Activated T-cell treated with anti-CD3 and anti-CD28 coated beads, Interleukin-2, amount 50 U/mL, for 72 hours (primary cell): ENCODE data around the gene VPS11. TPM values are rescaled to one million over a fixed set of nuclear protein-coding genes. Genes with fewer than 3 reads are reported as not detected.

Experiments
- ATAC-seq, 2 donors: fragments of 150-1000 bp; cut with Tn5 transposase; replicated peaks in 1 of 2; 2 replicates each; pipeline ENCODE4 v1.10.0; 2021; ENCODE audit warnings: moderate library complexity in 2 of 2, mild to moderate bottlenecking in 1 of 2
- DNase-seq, 2 donors: peaks; one replicate each; pipeline ENCODE4 v3.0.0; 2021 to 2022; ENCODE audit warnings: mixed read lengths in 1 of 2
- H3K27ac Mint-ChIP-seq: one replicate; pipeline ENCODE4 v1.8.0; 2022; ENCODE audit warnings: mild to moderate bottlenecking, moderate library complexity, mixed read lengths
- H3K27me3 Mint-ChIP-seq: one replicate; pipeline ENCODE4 v1.8.0; 2022; ENCODE audit warnings: low read depth, mixed read lengths
- H3K36me3 Mint-ChIP-seq, 2 donors: one replicate each; pipeline ENCODE4 v1.8.0; 2022; ENCODE audit warnings: mixed read lengths in 2 of 2, mild to moderate bottlenecking in 1 of 2; ENCODE audit not compliant: insufficient read depth in 2 of 2
- H3K4me1 Mint-ChIP-seq: one replicate; pipeline ENCODE4 v1.8.0; 2022; ENCODE audit warnings: low read depth, mixed read lengths
- H3K4me3 Mint-ChIP-seq, 2 donors: one replicate each; pipeline ENCODE4 v1.8.0; 2022; ENCODE audit warnings: mild to moderate bottlenecking in 2 of 2, mixed read lengths in 2 of 2, moderate library complexity in 2 of 2
- H3K9me3 Mint-ChIP-seq, 2 donors: one replicate each; pipeline ENCODE4 v1.8.0; 2022; ENCODE audit warnings: mixed read lengths in 2 of 2
- total RNA-seq, 2 donors: library from RNA; stranded (reverse); gene quantifications; one replicate each; pipeline ENCODE4 v1.2.3, GENCODE V29; 2022

VPS11 gene
- total RNA-seq, 2 donors from 2014 or later: 24.0 to 24.2 TPM

DNA sequence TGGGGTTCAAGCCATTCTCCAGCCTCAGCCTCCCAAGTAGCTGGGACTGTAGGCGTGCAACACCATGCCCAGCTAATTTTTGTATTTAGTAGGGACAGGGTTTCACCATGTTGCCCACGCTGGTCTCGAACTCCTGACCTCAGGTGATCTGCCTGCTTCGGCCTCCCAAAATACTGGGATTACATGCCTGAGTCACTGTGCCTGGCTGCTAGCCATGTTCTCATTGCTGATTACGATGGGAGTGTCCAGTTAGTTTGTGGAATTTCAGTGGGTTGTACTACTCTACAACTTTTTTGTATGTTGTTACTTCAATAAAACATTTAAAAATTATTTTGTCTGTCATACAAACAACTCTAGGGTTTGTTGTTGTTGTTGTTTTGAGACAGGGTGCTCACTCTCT lies 4.8 kb upstream of the VPS11 start:
- no peak for ATAC-seq
- no peaks in the 10 kb centered on the region for H3K27me3 Mint-ChIP-seq
- no peaks in the 10 kb centered on the region for H3K36me3 Mint-ChIP-seq
- no peak overlapping the region for H3K27ac Mint-ChIP-seq
- no peaks in the 10 kb centered on the region for H3K9me3 Mint-ChIP-seq
- no peak for DNase-seq
- H3K4me1 Mint-ChIP-seq: peaks cover 43% of the 10 kb centered on the region
- H3K4me3 Mint-ChIP-seq: no peak overlapping the region

- peak overlapping the region in 1 of 2 donors; percentile 65 for H3K4me3 Mint-ChIP-seq
- DNase-seq: peak; percentile 55
- H3K27me3 Mint-ChIP-seq: no peaks in the 10 kb centered on the region
- no peaks in the 10 kb centered on the region for H3K9me3 Mint-ChIP-seq
- peaks cover 43% of the 10 kb centered on the region for H3K4me1 Mint-ChIP-seq
- H3K27ac Mint-ChIP-seq: peak overlapping the region; percentile 20
- peaks cover 0 to 2% of the 10 kb centered on the region in 2 donors for H3K36me3 Mint-ChIP-seq
- peak in 1 of 2 donors; percentile 22 for ATAC-seq
Observed at GRCh38 chr11:119065369-119065768, 2.2 kb upstream of the VPS11 start.

DNA sequence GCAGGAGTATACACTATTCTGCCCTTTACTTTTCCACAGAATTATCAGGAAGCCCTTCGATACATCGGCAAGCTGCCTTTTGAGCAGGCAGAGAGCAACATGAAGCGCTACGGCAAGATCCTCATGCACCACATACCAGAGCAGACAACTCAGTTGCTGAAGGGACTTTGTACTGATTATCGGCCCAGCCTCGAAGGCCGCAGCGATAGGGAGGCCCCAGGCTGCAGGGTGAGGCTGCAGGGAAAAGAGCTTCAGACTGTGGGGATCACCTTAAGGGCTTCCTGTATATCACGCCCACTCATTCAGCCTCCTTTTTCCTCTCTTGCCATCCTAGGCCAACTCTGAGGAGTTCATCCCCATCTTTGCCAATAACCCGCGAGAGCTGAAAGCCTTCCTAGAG lies 10.2 kb downstream of the VPS11 start:
- ATAC-seq: no peak
- Mint-ChIP-seq H3K36me3 (peaks cover 2 to 7% of the 10 kb centered on the region in 2 donors), H3K4me1 (no peaks in the 10 kb centered on the region), H3K27me3 (no peaks in the 10 kb centered on the region), H3K9me3 (no peaks in the 10 kb centered on the region), H3K27ac (no peak overlapping the region), H3K4me3 (no peak overlapping the region)
- no peak for DNase-seq

- no peak for ATAC-seq
- H3K4me1 Mint-ChIP-seq: no peaks in the 10 kb centered on the region
- H3K9me3 Mint-ChIP-seq: no peaks in the 10 kb centered on the region
- peaks cover 2 to 6% of the 10 kb centered on the region in 2 donors for H3K36me3 Mint-ChIP-seq
- no peak for DNase-seq
- H3K27ac Mint-ChIP-seq: no peak overlapping the region
- no peak overlapping the region for H3K4me3 Mint-ChIP-seq
- no peaks in the 10 kb centered on the region for H3K27me3 Mint-ChIP-seq
Observed at GRCh38 chr11:119078675-119079420, 11.2 kb downstream of the VPS11 start.

DNA sequence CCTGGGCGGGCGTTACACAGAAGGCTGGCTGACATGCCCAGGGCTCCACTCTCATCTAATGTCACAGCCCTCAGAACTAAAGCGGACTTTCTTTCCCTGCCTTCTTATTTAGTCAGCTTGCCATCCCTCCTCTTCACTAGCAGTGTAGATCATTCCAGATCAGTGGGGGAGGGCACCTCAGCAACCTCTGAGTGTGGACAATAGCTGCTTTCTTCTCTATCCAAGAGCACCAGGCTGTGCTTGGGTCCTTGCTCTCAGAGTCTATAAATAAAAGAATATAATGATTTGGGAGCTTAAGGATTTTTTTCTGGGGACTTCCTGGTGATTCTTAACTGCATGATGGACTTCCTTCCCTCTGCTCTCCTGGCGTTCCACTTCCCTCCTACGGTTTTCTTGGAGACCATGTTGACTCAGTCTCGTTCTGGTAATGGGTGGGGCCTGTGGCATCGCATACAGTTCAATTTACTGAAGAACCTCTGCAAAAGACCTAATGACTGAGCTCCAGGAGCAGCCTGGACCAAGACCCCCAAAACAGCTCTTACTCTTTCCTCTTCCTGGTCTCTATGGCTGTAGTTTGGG lies 14.2 kb downstream of the VPS11 start:
- H3K9me3 Mint-ChIP-seq: no peaks in the 10 kb centered on the region
- no peaks in the 10 kb centered on the region for H3K27me3 Mint-ChIP-seq
- no peak overlapping the region for H3K4me3 Mint-ChIP-seq
- peaks cover 9% of the 10 kb centered on the region for H3K4me1 Mint-ChIP-seq
- DNase-seq (no peak), ATAC-seq (no peak)
- peaks cover 2 to 4% of the 10 kb centered on the region in 2 donors for H3K36me3 Mint-ChIP-seq
- H3K27ac Mint-ChIP-seq: peak overlapping the region; percentile 12

GRCh38 chr11:119084663-119085436 lies 17.2 kb downstream of the VPS11 start, which contains the start of gene HMBS:
TSS of gene HMBS (plus strand) at chr11:119084881. CDS start at chr11:119085034, 153 bp downstream.
- Mint-ChIP-seq H3K27me3 (no peaks in the 10 kb centered on the region), H3K27ac (peak within 1 kb of the TSS; percentile 94), H3K4me3 (peak within 1 kb of the TSS; percentile 93 to 99), H3K4me1 (peaks cover 25% of the 10 kb centered on the region), H3K9me3 (no peaks in the 10 kb centered on the region), H3K36me3 (peaks cover 0 to 4% of the 10 kb centered on the region in 2 donors)
- peak; percentile 92 for ATAC-seq
- peak; percentile 91 to 93 for DNase-seq

DNA sequence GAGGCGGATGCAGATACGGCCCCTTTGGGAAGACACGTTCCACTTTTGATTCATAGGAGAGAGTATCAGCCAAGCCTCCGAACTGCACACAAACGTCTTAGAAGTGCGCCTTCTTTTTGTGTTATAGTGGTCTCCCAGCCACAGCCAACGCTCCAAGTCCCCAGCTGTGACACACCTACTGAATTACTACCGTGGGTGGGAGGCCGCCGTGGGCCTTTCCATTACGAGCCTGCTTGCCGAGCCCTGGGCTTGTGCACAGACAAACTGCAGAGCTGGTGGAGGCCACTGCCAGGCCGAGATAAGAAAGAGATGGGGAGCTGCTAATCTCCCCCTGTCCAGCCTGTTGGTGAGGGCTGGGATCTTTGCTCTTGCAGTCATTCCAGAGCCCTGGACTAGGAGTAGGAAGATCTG lies 17.8 kb downstream of the VPS11 start:
- peak; percentile 33 to 47 for ATAC-seq

DNA sequence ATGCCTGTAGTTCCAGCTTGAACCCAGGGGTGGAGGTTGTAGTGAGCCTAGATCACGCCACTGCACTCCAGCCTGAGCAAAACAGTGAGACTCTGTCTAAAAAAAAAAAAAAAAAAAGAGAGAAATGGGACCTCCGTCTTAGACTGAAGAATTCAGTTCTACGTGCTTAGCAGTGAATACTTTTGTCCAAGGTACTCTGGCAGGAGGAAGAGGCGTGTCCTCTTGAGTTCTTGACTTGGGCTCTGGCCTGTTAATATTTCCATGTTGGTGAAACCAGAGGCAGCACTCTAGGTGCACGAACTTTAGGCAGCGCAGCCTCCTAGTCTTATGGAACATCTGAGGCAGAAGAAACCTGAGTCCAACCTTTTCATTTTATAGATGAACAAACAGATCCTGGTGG lies 19.5 kb downstream of the VPS11 start:
- H3K9me3 Mint-ChIP-seq: no peaks in the 10 kb centered on the region
- no peak overlapping the region for H3K4me3 Mint-ChIP-seq
- no peaks in the 10 kb centered on the region for H3K27me3 Mint-ChIP-seq
- ATAC-seq: no peak
- DNase-seq: no peak
- H3K27ac Mint-ChIP-seq: no peak overlapping the region
- H3K36me3 Mint-ChIP-seq: peaks cover under 1 to 1% of the 10 kb centered on the region in 2 donors
- peaks cover 26% of the 10 kb centered on the region for H3K4me1 Mint-ChIP-seq

More for the DNA sequence above, 17.8 kb downstream of the VPS11 start:
- Mint-ChIP-seq H3K27ac (peak overlapping the region; percentile 94), H3K27me3 (no peaks in the 10 kb centered on the region), H3K9me3 (no peaks in the 10 kb centered on the region), H3K36me3 (peaks cover 0 to 2% of the 10 kb centered on the region in 2 donors), H3K4me3 (peak overlapping the region; percentile 93 to 99), H3K4me1 (peaks cover 25% of the 10 kb centered on the region)
- peak; percentile 47 to 48 for DNase-seq

DNA sequence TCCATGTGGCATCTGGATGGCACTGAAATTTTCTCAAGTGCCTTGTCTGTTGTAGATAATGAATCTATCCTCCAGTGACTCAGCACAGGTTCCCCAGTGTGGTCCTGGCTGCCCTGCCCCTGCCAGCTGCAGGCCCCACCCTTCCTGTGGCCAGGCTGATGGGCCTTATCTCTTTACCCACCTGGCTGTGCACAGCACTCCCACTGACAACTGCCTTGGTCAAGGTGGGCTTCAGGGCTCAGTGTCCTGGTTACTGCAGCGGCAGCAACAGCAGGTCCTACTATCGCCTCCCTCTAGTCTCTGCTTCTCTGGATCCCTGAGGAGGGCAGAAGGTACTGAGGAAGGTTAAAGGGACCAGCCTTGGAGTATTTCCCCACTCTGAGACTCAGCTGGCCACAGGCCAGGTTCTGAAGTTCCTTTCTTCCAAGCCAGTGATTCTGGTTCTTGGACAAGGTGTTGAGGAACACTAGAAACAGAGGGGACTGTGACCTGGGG lies 20.2 kb downstream of the VPS11 start:
- ATAC-seq: no peak
- Mint-ChIP-seq H3K27ac (no peak overlapping the region), H3K4me3 (peak overlapping the region in 1 of 2 donors; percentile 12), H3K27me3 (no peaks in the 10 kb centered on the region), H3K4me1 (peaks cover 32% of the 10 kb centered on the region), H3K9me3 (no peaks in the 10 kb centered on the region), H3K36me3 (peaks cover 4% of the 10 kb centered on the region in 2 donors)
- DNase-seq: no peak

DNA sequence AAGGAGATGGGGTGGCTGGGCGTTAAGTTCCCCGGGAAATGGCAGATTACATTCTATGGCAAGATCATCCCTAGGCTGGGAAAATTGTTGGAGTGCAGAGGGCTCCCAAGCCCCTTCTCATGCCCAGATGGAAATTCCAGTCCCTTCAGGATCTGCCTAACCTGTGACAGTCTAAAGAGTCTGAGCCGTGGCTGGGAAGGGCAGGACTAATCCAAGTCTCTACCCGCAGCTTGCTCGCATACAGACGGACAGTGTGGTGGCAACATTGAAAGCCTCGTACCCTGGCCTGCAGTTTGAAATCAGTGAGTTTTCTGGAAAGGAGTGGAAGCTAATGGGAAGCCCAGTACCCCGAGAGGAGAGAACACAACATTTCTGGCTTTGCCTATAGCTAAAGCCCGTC lies 20.8 kb downstream of the VPS11 start:
- no peak for DNase-seq
- no peak for ATAC-seq
- Mint-ChIP-seq H3K4me3 (no peak overlapping the region), H3K9me3 (no peaks in the 10 kb centered on the region), H3K4me1 (peaks cover 37% of the 10 kb centered on the region), H3K27ac (no peak overlapping the region), H3K36me3 (peaks cover 6% of the 10 kb centered on the region in 2 donors), H3K27me3 (no peaks in the 10 kb centered on the region)

GRCh38 chr11:119089319-119089718 lies 21.7 kb downstream of the VPS11 start:
- peaks cover 12 to 13% of the 10 kb centered on the region in 2 donors for H3K36me3 Mint-ChIP-seq
- no peak overlapping the region for H3K27ac Mint-ChIP-seq
- no peak overlapping the region for H3K4me3 Mint-ChIP-seq
- H3K27me3 Mint-ChIP-seq: no peaks in the 10 kb centered on the region
- no peak for DNase-seq
- no peak for ATAC-seq
- peaks cover 40% of the 10 kb centered on the region for H3K4me1 Mint-ChIP-seq
- no peaks in the 10 kb centered on the region for H3K9me3 Mint-ChIP-seq

GRCh38 chr11:119091178-119091577 lies 23.6 kb downstream of the VPS11 start:
- no peak for DNase-seq
- Mint-ChIP-seq H3K4me1 (peaks cover 45% of the 10 kb centered on the region), H3K9me3 (no peaks in the 10 kb centered on the region), H3K4me3 (no peak overlapping the region), H3K27me3 (no peaks in the 10 kb centered on the region), H3K27ac (peak overlapping the region; percentile 19), H3K36me3 (peaks cover 15 to 17% of the 10 kb centered on the region in 2 donors)
- ATAC-seq: no peak
